ENCODE results near the gene ASB1.
"Not testable (repeated sequence)": the region's sequence is repeated elsewhere in the genome, so short reads cannot be mapped to it uniquely, and the experiment has no call there.

ASB1 gene

GRCh38 chr2:238424313-238424700 lies 2.4 kb upstream of the ASB1 start:
- no peak for DNase-seq

- no peak for DNase-seq
These were observed 1.2 kb upstream of the ASB1 start for GRCh38 chr2:238425505-238425978.

GRCh38 chr2:238425979-238426567 lies 654 bp upstream of the ASB1 start:
- DNase-seq, result no peak

GRCh38 chr2:238427435-238428162 lies 872 bp downstream of the ASB1 start:
- no peak for DNase-seq

GRCh38 chr2:238428866-238429265 lies 2.1 kb downstream of the ASB1 start:
- no peak for DNase-seq

DNA sequence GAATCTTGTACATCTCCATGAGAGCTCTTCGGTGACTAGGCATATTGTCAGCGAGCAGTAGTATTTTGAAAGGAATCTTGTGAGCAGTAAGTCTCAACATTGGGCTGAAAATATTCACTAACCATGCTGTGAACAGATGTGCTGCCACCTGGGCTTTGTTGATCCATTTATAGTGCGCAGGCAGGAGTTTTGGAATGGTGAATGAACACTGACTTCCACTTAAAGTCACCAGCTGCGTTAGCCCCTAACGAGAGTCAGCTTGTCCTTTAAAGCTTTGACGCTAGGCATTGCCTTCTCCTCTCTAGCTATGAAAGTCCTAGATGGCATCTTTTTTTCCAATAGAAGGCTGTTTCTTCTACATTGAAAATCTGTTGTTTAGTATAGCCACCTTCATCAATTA lies 4.1 kb downstream of the ASB1 start:
- DNase-seq, result no peak

DNA sequence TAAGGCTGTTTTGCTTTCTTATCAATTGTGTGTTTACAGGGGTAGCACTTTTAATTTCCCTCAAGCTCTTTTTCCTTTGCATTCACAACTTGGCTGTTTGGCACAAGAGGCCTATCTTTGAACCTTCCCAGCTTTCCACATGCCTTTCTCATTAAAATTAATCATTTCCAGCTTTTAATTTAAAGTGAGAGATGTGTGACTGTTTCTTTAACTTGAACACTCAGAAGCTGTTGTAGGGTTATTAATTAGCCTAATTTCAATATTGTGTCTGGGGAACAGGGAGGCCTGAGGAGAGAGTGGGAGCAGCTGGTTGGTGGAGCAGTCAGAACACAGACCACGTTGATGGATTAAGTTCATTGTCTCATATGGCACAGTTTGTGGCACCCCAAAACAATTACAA lies 4.7 kb downstream of the ASB1 start:
- no peak for DNase-seq

DNA sequence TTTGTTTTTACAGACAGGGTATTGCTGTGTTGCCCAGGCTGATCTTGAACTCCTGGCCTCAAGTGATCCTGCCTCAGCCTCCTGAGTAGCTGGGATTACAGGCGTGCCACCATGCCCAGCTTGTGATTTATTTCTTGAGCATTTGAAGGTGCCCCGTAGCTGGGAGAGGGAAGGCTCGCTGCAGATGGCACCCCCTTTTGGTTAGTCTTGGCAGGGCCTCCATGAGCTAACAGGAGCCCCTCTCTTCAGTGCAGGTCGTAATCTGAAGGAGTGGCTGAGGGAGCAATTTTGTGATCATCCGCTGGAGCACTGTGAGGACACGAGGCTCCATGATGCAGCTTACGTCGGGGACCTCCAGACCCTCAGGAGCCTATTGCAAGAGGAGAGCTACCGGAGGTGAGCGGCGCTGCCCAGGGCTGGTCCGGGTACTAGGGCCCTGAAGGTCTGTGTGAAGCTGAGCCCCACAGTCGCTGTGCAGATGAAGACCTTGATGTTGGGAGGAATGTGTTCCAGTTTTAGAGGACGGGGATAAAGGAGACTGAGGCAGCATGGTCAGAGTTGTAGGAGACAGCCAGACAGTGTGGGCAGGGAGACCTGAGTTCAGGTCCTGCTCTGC lies 6.7 kb downstream of the ASB1 start:
- DNase-seq, result no peak

GRCh38 chr2:238433941-238434845 lies 7.5 kb downstream of the ASB1 start:
- no peak for DNase-seq

DNA sequence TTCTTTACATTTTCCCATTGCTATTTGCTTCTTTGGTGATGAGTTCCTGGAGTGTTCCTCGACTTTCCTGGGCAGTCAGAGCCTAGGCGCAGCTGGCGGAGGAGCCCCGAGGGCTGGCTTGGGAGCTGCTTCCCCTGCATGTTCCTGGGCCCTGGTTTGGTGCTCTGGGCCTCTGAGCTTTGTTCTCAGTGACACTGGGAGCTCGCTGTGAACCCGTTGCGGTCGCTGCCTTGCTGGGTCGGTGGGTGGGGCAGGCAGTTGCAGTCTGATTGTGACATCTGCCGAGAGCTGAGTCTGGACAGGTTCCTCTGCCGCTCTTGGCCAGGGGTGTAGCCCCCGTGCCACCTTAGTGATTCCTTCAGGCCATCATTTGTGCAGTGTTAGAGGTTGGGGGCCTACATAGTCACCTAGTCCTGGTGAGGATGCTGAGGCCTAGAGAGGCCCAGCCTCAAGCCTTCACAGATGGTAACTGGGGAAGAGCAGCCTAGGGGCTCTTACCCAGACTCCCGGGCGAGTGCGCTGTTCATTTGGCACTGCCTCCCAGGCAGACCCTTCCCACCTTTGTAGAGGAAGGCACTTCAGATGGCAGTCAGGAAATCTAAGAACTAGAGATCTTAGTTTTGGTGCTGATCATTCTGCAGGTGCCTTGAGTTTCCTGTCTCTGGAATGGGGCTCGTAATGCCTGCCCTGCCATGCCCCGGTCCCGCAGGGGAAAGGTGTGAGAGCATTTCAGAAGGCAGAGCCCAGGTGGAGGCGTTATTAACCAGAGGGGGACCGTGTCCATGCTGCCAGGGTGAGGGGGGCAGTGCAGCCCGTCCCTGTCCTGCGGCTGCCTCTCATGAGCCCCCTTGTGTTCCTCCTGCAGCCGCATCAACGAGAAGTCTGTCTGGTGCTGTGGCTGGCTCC lies 8.4 kb downstream of the ASB1 start:
- DNase-seq, result no peak

DNA sequence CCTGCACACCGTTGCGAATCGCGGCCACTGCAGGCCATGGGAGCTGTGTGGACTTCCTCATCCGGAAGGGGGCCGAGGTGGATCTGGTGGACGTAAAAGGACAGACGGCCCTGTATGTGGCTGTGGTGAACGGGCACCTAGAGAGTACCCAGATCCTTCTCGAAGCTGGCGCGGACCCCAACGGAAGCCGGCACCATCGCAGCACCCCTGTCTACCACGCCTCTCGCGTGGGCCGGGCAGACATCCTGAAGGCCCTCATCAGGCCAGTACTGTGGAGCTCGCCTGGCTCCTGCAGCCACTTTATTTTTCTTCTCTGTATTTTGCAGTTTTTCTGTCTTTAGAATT lies 9.0 kb downstream of the ASB1 start:
- DNase-seq, result no peak

- no peak for DNase-seq
These were observed 12.4 kb downstream of the ASB1 start for GRCh38 chr2:238438856-238439849.

GRCh38 chr2:238439917-238440316 lies 13.2 kb downstream of the ASB1 start:
- DNase-seq, result no peak

GRCh38 chr2:238440331-238440730 lies 13.6 kb downstream of the ASB1 start:
- no peak for DNase-seq

- no peak for DNase-seq
These were observed 14.0 kb downstream of the ASB1 start for GRCh38 chr2:238440767-238441166.

DNA sequence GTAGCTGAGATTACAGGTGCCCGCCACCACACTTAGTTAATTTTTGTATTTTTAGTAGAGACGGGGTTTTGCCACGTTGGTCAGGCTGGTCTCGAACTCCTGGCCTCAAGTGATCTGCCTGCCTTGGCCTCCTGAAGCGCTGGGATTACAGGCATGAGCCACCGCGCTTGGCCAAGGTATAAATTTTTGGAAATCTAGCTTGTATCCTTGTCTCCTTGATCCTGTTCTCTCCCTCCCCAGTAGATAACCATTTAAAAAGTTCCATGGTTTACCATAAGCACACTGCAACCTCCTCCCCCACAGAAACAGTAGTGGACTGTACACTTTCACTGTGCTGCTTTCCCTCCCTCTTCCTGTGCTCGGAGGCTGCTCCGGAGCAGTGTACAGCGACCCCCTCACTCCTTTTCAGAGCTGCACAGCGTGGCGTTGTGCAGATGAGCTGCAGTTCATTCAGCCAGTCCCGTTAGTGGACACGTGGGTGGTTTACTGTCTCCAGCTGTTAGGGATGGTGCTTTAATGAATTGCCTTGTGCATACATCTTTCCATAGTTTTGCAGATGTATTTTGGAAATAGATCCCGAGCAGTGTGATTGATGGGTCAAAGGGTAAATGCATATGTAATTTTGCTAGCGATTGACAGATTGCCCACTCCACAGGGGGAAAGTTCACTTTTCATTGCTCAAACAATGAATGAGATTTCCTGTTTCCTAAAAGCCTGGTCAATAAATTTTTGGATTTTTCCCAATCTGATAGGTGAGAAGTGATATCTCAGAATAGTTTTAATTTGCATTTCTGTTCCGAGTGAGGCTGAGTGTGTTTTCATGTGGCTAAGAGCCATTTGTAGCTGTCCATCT lies 14.8 kb downstream of the ASB1 start:
- DNase-seq, result no peak

DNA sequence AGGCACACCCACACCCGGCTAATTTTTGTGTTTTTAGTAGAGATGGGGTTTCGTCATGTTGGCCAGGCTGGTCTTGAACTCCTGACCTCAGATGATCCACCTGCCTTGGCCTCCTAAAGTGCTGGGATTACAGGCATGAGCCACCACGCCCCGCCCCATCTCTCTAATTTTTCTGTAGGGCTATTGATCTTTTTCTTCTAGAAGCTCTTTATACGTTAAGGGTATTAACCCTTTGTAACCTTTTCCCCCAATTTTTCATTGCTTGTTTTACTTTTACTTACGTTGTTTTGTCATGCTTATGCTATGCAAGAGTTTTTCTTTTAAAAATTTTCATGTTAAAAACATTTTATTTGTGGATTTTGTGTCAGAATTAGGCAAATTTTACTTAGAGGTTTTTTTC lies 15.5 kb downstream of the ASB1 start:
- not testable (repeated sequence) for DNase-seq

- no peak for DNase-seq
These were observed 17.5 kb downstream of the ASB1 start for GRCh38 chr2:238444242-238444641.

DNA sequence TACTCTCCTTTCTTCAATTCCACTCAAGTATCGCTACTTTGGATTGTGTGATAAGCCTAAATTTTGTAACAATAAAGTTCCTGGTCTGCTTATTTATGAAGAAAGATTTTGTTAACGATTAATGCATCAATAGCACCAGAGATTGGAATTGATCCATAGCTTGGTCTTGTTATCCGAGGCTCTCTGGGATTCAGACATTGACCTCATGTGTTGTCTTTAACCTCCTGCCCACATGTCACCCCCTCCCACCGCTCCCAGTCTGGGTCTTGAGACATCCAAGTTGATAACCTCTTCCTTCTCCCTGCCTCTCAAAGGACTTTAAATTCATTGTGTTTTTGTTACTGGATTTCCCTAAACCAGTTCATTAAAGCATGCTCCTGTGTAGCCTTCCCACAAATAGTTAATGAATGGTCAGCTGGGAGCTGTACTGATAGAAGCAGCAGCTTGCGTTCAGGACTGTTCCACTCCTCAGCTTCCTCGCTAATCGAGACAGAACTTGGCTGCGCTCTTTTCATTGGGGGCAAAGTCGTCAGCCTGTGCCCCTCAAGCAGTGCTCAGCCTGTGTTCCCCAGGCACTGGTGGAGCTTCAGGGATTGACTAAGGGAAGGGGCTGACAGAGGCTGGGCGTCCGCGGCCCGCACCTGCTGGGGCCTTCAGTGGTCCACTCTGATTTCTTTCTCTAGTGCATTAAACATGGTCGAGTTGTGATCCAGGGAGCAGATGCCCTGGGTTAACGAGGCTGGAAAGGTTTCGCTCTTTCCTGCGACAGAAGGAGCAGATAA lies 18.9 kb downstream of the ASB1 start:
- no peak for DNase-seq
